HEK293T (cell line): ENCODE data around the gene POLR2B.

Source experiments
- ARNT ChIP-seq: fragments of 450-650 bp; IDR thresholded peaks from 2 replicates; pipeline ENCODE4 v1.6.1; 2017; ENCODE audit warnings: mild to moderate bottlenecking
- BHLHE40 ChIP-seq: fragments of 450-650 bp; IDR thresholded peaks from 2 replicates; pipeline ENCODE4 v1.6.1; 2016; ENCODE audit warnings: mild to moderate bottlenecking, moderate library complexity, borderline replicate concordance
- CTBP1 ChIP-seq: fragments of 450-650 bp; IDR thresholded peaks from 2 replicates; pipeline ENCODE4 v1.6.1; 2016; ENCODE audit warnings: borderline replicate concordance
- ELF4 ChIP-seq: fragments of 450-650 bp; IDR thresholded peaks from 2 replicates; pipeline ENCODE4 v1.6.1; 2017; ENCODE audit warnings: antibody characterized with exemption
- FOXK2 ChIP-seq: fragments of 450-650 bp; IDR thresholded peaks from 2 replicates; pipeline ENCODE4 v1.6.1; 2016; ENCODE audit warnings: mild to moderate bottlenecking
- FOXM1 ChIP-seq: fragments of 450-650 bp; IDR thresholded peaks from 2 replicates; pipeline ENCODE4 v1.6.1; 2017; ENCODE audit warnings: mild to moderate bottlenecking, borderline replicate concordance
- HDGF ChIP-seq: fragments of 450-650 bp; IDR thresholded peaks from 2 replicates; pipeline ENCODE4 v1.6.1; 2017; ENCODE audit warnings: antibody characterized with exemption, borderline replicate concordance
- LEF1 ChIP-seq: fragments of 450-650 bp; IDR thresholded peaks from 2 replicates; pipeline ENCODE4 v1.6.1; 2017; ENCODE audit warnings: mild to moderate bottlenecking, borderline replicate concordance
- NFRKB ChIP-seq: fragments of 450-650 bp; IDR thresholded peaks from 2 replicates; pipeline ENCODE4 v1.6.1; 2016; ENCODE audit warnings: mild to moderate bottlenecking, moderate library complexity
- SP1 ChIP-seq: fragments of 450-650 bp; IDR thresholded peaks from 2 replicates; pipeline ENCODE4 v1.6.1; 2017
- SUZ12 ChIP-seq: fragments of 450-650 bp; IDR thresholded peaks from 2 replicates; pipeline ENCODE4 v1.6.1; 2016; ENCODE audit warnings: mild to moderate bottlenecking
- TARDBP ChIP-seq: fragments of 450-650 bp; IDR thresholded peaks from 2 replicates; pipeline ENCODE4 v1.6.1; 2016
- ZNF384 ChIP-seq: fragments of 450-650 bp; IDR thresholded peaks from 2 replicates; pipeline ENCODE4 v1.6.1; 2016
- TF ChIP-seq, protein P1 (sequence below): fragments of 450-650 bp; IDR thresholded peaks from 2 replicates; pipeline ENCODE4 v1.6.1; 2016

GRCh38 chr4:56976283-56976836 is 2.3 kb upstream of the POLR2B start:
- TF ChIP-seq ELF4 (no peak), ARNT (no peak), NFRKB (no peak), CTBP1 (no peak), SUZ12 (no peak), HDGF (no peak), TARDBP (no peak), BHLHE40 (no peak), FOXK2 (no peak), FOXM1 (no peak), SP1 (no peak), LEF1 (no peak), ZNF384 (no peak)
- TF ChIP-seq, protein P1, sequence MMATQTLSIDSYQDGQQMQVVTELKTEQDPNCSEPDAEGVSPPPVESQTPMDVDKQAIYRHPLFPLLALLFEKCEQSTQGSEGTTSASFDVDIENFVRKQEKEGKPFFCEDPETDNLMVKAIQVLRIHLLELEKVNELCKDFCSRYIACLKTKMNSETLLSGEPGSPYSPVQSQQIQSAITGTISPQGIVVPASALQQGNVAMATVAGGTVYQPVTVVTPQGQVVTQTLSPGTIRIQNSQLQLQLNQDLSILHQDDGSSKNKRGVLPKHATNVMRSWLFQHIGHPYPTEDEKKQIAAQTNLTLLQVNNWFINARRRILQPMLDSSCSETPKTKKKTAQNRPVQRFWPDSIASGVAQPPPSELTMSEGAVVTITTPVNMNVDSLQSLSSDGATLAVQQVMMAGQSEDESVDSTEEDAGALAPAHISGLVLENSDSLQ = no peak
